NCI-H69 (cell line): Measurements from ENCODE around the gene STAB2.

Source experiments
- DNase-seq: peaks from one replicate; lab custom pipeline; 2025; lab: John Stamatoyannopoulos, UW

The STAB2 gene

DNA sequence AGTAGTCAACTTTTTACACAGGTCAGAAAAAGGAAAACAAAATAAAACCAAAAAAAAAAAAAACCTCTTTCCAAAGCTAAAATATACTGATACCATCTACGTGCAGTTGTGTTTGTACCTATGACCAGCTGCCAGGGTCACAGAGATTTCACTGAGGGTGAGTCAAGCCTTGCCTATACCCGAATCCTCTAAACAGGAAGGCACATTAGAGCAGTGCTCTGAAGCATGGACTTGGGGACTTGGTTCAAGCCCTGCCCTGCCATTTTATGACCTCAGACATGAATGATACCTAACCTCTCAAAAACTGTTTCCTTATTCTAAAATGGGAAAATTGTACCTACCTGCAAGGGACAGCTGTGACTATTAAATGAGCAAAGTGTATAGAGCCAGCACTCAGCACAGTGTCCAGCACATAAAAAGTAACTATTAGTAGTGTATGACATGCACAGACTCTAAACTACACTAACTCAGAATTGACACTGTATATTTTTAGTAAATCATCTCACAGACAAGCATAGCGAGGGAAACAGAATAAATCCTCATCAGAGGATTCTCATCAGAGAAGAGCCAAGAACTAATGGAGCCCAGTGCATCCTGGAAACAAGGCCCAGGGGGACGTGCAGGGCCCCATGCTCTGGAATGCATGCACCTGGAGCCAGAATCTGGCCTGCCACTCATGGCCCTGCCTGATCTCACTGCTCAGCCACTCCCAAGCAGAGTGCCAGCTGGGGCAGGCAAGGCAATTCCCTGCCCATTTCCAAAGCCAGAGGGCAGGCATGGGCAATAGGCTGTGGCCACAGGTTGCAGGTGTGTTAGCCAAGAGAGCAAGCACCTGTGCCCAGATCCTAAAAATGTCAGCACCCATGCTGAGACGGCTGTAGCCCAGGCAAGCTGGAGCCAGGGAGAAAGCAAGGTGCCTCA is 196.9 kb downstream of the STAB2 start:
- no peak for DNase-seq

DNA sequence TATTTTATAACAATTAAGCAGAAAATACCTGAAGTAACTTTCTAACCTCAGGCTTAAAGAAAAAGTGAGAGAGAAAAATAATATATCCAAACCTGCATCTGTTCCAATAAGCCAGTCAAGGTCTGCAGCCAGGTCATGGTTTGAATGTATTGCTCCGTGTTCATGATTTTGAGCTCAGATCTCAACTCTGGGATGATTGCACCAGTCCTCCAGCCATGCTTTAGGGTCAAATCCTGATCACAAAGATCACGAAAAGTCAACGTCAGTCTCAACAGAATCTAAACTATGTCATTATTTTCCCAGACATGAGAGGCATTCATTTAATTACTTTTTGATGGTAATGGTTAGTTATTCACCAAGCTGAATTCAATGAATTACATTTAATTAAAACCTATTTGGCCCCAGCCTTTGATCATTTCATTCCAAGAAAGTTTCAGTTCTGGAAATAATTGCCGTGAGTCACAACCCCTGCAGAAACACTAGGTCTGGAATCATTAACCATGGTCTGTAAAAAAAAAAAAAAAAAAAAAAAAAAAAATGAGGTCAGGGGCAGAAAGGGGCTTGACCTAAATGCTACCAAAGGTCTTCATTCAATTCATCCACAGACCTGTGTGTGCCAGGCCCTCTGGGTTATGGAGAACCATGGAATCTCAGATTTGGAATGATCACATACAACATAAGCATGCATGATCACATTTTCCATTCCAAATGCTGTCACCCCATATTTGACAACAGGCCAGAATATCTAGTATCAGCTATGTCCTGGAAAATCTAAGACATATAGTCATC is 198.4 kb downstream of the STAB2 start:
- DNase-seq: no peak

DNA sequence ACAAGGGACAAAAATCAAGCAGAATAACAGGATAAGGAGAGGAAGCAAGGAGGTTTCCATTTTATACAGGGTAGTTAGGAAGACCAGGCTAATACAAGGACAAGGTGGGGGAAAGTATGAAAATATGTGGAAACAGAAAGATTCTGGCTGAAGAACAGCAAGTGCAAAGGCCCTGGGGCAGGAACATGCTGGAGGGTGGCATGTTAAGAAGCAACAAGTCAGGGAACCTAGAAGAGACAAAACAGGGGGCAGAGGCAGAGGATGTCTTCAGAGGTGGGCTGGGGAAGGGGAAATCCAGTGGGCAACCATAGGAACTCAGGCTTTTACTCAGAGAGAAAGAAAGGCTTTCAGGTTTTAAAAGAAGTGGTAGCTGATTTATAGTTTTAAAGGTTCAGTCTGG is 199.1 kb downstream of the STAB2 start:
- DNase-seq: no peak

DNA sequence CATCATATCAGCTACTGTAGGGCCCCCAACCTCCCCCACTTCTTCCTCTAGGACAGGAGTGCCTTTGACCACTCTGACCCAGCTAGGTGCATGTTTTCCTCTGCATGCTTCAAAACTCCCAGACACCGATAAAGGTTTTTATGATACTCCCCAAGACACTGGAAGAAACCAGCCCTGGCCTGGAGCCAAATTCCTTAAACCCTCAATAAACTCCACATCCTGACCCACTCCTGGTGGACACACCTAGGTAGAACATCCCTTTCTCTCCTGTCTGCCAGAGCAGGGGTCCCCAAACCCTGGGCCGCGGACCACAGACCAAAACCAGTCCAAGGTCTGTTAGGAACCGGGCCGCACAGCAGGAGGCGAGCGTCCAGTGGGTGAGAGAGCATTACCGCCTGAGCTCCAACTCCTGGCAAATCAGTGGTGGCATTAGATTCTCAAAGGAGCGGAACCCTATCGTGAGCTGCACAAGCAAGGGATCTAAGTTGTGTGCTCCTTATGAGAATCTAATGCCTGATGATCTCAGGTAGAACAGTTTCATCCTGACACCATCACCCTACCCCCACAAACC is 204.4 kb downstream of the STAB2 start:
- no peak for DNase-seq

DNA sequence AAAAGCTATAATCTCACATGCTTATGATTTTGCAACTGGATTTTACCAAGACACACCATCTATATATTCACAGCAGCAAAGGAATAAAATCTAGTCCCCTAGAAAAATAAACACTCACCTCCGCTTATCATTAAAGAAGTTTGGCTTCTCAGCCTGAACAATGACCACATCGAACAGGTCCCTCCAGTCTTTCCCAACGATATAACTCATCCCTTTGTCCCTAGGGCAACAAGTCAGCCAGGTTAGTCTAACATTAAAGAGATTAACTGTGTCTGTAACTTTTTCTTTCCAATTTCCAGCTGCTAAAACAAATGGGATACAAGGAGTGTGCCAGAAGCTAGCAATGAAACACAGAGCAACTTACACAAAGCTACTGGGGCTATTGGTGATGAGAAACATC is 206.0 kb downstream of the STAB2 start:
- DNase-seq: no peak

DNA sequence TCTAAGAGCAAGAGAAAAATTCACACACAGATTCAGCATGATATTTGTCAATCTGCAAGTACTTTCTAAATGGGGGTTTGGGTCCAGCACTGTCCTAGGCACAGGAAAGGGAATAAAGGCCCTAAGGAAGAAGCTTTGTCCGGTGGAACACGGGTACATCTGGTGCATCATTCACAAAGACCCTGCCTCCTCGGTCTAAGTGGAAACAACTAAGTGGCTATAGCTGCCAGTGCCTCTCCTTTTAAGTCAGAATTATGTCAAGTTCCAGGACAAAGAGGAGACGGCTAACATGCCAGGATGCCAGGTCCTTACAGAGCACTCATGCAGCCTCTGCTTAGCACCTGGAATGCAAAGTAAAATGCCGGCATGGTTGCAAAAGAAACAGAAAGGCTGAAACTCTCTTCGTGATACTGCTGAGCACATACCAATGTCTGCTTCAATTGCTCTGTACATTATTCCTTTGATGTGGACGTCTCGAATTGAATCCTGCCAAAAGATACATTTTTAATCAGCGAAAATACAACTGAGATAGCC is 206.5 kb downstream of the STAB2 start:
- no peak for DNase-seq

DNA sequence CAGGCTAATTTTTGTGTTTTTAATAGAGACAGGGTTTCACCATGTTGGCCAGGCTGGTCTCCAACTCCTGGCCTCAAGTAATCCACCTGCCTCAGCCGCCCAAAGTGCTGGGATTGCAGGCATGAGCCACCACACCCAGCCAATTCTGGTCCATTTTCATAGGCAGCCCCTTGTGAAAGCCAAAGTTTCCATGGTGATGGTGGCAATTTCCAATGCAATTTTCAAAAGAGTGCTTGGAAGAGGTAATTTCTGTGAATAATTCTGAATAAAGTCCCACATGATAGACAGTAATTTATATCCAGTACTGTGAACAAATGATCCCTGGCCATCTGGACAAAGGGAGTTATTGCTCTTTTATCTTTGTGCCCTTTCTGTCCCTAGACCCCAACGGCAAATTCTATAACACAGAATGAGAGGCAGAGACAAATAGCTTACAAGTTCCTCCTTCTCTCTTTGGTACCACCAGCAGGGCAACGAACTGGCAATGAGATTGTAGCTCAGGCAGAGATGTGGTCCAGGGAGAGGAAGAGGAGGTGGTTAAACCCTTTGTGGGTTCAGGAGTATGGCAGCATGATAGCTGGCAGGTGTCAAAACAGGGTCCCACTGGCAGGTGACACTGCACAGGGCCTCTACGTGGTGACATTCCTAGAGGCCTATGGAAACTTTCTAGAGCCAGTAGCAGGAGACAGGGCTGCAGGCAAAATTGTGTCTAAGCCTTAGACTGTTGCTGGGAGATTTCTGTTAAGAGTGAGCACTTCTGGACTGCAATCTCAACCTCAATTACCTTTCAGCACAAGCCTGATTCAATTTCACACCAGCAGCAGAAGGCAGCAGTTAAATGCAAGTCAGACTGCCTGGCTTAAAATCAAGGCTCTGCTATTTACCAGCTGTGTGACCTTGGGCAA is 207.5 kb downstream of the STAB2 start:
- no peak for DNase-seq

DNA sequence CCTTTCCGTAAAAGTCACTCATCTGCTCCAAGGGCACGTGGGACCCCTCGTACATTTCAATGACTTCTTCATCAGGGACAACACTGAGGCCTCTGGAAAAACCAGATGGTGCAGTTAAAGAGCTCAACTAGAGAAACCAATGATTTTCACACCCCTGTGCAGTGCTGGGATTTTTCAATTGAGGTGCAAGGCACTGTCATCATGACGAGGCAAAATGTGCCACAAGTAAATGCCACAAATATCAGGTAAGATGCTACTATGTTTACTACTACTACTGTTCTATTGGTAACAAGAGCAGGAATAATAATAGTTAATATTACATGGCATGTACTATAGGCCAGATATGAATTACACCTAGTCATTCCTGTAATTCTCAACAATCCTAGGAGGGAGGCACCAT is 211.5 kb downstream of the STAB2 start:
- no peak for DNase-seq

DNA sequence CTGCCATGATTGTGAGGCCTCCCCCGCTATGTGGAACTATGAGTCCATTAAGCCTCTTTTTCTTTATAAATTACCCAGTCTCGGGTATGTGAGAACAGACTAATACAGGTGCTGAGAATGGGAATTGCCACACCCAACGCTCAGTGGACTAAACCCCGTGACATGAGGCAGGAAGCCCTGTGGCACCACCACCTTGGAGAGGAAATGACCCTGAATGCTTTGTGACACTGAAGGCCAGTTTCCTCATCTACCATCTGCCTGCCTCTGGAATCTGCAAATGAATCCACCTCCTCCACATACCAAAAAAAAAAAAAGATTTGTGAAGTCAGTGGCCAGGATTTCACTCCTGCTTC is 212.4 kb downstream of the STAB2 start:
- no peak for DNase-seq

DNA sequence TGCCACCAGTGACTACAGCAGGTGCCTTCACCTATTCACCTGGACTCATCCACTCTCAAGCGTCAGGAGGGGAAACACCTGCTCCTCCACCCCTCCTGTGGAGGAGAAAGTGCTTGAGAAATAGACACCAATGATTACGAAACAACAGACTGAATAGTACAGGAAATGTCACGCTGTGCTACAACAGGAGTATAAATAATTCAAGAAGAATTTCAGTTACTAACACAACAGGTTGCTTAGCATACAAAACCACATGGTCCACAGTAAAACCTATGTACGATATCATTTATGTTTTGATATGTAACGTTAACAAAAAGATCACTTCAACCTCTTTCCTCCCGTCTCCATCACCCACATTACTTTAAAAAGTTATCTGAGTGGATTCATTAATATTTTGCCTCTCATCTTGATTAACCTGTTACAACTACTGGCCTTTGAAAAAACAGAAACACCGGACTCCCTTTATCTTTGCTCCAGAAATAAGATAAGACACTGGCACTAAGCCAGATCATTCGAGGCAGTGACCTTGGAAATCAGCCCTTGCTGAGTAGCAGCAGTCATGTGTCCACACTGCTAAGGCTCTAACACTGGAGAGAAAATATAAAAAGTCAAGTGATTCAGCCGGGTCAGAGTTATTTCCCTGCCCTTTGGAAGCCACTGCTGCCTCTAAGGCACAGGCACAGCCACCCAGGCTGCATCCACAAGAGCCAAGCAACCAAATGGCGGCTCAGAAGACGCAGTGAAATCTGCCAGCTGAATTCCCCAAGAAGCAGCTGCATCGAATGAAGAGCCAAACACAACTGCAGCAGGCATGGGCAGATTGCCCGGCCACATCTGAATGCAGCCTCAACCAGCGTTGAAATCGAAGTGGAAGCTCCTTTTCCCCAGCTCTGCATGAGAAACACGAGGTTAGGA is 213.0 kb downstream of the STAB2 start:
- peak; percentile 97 for DNase-seq

DNA sequence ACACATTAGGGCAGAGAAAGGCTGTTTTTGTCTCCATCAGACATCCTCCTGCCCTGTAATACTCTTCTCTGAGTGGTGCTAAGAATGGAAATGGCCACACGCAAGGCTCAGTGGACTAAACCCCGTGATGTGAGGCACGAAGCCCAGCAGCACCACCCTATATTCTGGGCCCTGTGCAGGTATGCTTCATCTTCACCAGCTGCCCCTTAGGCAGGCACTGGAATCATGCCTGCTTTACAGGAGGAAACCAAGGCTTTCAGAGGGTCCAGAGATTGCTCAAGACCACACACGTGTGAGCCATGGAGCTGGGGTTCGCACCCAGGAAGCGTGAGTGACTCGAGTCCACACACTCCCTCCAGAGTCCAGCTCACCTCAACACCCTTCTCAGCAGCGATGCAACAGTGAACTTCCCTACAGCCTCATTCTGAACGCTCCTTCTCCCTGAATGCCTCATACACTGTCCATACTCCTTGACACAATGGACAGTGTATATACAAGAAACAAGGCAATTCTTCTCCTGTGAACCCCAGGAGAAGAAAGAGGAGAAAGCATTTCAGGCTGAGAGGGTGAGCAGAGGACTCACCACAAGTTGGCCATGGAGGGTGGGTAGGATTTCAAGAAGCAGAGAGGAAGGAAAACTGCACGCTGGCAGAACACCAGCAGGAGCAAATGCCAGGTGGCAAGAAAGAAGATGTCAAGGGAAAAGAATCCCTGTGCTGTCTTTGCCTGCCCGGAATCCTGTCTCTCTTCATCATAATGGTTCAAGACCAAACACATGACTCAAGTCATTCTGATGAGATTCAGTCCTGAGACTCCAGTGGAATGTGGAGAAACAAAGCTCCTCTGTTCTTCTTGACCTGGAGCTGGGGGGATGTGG is 214.9 kb downstream of the STAB2 start:
- DNase-seq: no peak

DNA sequence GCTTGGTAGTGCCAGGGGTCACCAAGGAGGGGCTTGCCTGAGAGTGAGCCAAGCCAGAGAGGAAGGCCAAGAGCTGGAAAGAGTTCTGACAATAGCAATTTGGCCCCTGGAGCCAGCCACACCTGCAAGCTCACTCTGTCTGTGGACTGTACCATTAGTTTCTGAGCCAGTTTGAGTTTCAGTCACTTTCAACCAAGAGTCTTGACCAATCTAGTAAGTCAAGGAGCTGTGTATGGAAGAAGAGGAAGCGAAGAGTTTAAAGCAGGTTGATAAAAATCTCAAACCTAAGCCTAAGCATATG is 215.5 kb downstream of the STAB2 start:
- no peak for DNase-seq

DNA sequence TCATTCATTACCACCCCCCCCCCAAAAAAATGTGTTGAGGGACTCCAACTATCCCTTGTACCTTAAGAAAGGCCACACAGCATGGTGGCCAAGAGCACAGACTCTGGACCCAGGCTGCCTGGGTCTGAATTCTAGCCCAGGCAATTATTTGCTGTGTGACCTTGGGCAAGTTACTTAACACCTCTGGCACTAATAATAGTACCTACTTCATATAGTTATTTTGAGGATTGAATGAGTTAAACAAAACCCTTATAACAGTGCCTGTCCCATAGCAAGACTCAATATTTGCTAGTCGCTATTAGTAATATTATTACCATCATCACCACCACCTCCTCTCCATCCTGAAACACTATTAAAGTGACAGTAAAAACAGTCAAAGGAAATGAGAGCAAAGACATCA is 216.8 kb downstream of the STAB2 start:
- no peak for DNase-seq

DNA sequence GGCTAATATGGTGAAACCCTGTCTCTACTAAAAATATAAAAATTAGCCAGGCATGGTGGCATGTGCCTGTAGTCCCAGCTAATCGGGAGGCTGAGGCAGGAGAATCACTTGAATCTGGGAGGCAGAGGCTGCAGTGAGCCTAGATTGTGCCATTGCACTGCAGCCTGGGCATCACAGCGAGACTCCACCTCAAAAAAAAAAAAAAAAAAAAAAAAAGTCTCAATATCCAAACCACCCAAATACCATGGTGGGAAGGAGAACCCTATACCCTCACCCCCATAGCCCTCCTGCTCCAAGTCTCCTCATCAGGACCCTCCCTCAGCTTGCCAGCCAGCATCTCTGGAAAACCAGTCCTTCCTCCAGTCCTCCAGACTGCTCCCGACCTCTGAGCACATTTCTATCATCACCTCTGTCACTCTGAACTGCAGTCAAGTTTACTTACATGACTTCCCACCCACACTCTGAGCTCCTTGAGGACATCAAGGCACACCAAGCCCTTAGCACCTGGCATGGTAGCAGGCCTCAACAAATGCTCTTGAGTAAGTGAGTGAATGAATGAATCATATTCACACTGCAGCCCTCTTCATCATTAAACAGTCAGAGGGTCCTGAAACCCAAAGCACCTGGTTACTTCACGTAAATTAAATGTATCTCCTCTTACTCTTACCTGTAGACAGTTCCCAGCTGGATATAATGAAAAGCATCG is 218.7 kb downstream of the STAB2 start:
- no peak for DNase-seq

DNA sequence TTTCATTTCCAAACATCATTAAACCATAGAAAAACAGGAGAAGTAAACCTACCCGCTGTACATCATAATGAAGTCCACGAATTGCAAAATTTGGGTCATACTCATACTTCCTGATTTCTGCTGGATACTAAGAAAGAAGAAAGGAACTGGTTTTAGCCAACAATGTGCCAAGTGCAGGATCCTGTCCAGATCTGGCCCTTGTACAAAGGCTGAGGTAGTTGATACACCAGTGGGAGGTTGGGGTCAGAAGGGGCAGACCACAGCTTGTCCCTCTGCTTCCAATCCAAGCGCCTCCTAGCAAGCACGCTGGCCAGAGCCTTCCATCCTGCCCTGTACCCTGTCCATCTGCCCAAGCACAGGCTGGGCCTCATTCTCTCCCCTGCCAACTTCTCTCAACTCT is 219.7 kb downstream of the STAB2 start:
- no peak for DNase-seq

DNA sequence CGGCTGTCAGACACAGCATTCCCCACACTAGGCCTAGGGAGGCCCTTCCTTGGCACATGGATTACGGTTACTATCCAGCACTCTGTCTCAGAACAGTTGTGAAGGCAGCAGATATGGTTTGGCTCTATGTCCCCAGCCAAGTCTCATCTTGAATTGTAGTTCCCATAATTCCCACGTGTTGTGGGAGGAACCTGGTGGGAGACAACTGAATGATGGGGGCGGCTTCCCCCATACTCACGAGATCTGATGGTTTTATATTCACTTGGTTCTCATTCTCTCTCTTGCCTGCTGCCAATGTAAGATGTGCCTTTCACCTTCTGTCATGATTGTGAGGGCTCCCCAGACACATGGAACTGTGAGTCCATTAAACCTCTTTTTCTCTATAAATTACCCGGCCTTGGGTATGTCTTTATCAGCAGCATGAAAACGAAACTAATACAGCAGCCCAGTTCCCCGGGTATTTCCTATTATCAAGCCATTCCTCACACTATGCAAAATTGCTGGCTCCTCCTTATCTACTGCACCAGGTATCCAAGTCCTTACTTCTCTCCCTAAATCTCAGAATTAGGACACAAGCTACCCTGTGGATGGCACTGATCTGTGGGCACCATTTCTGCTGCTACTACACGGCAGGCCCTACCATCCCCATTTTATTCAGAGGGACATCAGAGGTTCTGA is 220.6 kb downstream of the STAB2 start:
- no peak for DNase-seq

DNA sequence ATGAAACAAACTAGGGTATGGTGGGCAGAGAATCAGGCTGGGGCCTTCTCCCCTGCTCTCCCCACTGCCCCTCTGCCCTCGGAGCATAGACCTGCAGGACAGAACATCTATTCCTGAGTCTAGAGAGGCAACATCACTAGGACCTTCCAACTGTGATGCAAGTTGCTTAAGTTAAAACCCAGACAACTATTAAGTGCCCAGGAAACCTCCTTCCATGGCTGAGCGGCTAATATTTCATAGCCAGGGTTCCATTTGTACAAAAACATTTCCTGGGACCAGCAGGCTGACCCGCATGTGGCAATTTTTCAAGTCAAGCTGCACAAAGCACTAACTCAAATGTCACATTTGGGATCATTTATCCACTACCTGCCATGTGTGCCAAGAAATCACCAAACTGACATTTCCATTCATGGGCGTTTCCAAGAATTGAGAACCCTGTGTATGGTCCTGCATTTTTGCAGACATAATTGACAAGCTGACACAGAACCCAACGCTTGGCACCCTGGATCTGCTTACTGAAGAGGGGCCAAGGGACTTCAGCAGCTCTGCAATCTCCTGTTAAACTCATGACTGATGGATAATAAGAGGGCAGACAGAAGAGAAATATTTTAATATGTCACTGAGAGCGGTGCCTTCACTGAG is 221.3 kb downstream of the STAB2 start:
- no peak for DNase-seq

DNA sequence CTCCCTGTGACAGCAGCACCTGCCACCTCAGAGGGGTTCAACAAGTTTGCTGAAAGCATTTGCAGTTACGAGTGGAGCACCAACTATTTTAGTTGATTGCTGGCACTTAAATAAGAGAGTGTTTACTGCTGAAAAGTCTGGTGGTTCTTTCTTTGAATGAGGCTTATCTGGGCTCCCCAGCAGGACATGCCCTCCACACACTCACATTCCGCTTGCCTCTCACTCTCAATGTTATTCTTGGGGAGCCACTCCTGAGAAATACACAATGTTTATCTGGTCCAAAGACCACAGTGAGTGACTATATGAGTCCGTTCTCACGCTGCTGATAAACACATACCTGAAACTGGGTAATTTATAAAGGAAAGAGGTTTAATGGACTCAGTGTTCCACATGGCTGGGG is 222.1 kb downstream of the STAB2 start:
- DNase-seq: no peak
